Uterus (tissue), 2 donors: ENCODE measurements around the gene PIF1.
"Not testable (repeated sequence)": the region's sequence is repeated elsewhere in the genome, so short reads cannot be mapped to it uniquely, and the experiment has no call there.

Source experiments
- POLR2A ChIP-seq, 2 donors: fragments of 450-650 bp; IDR thresholded peaks; one replicate each; pipeline ENCODE4 v1.6.1; 2016; ENCODE audit warnings: antibody characterized with exemption in 2 of 2, mild to moderate bottlenecking in 1 of 2, moderate library complexity in 1 of 2
- TF ChIP-seq, protein P1 (sequence below), 4 experiments: fragments of 200-600 bp in 2 of 4; fragments of 450-650 bp in 2 of 4; sonication (generic) in 2 of 4; IDR thresholded peaks; one replicate each; pipeline ENCODE4 v1.5.1; 2016 to 2019; ENCODE audit warnings: antibody characterized with exemption in 4 of 4, mild to moderate bottlenecking in 2 of 4, moderate library complexity in 1 of 4

DNA sequence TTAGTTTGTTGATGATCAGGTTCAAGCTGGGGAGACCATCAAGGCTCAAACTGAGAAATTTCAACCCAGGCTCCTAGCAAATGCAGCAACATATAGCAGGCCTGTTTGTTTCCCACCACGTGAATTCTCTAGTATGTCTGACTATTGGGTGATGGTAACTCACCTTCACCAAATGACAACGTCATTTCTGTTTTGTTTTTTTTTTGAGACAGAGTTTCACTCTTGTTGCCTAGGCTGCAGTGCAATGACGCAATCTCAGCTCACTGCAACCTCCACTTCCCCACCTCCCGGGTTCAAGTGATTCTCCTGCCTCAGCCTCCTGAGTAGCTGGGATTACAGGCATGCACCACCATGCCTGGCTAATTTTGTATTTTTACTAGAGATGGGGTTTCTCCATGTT is 10.5 kb downstream of the PIF1 start:
- TF ChIP-seq, protein P1, sequence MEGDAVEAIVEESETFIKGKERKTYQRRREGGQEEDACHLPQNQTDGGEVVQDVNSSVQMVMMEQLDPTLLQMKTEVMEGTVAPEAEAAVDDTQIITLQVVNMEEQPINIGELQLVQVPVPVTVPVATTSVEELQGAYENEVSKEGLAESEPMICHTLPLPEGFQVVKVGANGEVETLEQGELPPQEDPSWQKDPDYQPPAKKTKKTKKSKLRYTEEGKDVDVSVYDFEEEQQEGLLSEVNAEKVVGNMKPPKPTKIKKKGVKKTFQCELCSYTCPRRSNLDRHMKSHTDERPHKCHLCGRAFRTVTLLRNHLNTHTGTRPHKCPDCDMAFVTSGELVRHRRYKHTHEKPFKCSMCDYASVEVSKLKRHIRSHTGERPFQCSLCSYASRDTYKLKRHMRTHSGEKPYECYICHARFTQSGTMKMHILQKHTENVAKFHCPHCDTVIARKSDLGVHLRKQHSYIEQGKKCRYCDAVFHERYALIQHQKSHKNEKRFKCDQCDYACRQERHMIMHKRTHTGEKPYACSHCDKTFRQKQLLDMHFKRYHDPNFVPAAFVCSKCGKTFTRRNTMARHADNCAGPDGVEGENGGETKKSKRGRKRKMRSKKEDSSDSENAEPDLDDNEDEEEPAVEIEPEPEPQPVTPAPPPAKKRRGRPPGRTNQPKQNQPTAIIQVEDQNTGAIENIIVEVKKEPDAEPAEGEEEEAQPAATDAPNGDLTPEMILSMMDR (IDR thresholded peaks at IDR 0.05), result not testable (repeated sequence)
- TF ChIP-seq POLR2A (IDR thresholded peaks at IDR 0.05), result not testable (repeated sequence)
